Measurements from ENCODE around the gene KRT32. TPM values are rescaled to one million over a fixed set of nuclear protein-coding genes. Genes with fewer than 3 reads are reported as not detected.

KRT32 gene
- total RNA-seq, 4 donors from 2014 or later, result not detected

GRCh38 chr17:41510251-41511065, 43.3 kb upstream of the KRT32 start:
- DNase-seq (ENCODE audit: low spot score) (no peak), ATAC-seq (ENCODE audit: low FRiP score) (no peak)
- TF ChIP-seq CTCF (IDR thresholded peaks at IDR 0.05), result no peak

GRCh38 chr17:41507315-41507880, 40.2 kb upstream of the KRT32 start:
- DNase-seq (ENCODE audit: low spot score), result no peak
- ATAC-seq (ENCODE audit: low FRiP score), result no peak
- TF ChIP-seq CTCF (IDR thresholded peaks at IDR 0.05), result no peak

GRCh38 chr17:41505809-41506767, 38.9 kb upstream of the KRT32 start:
- ATAC-seq (ENCODE audit: low FRiP score), result no peak
- no peak for DNase-seq (ENCODE audit: low spot score)
- no peak for TF ChIP-seq CTCF (IDR thresholded peaks at IDR 0.05)

- DNase-seq (ENCODE audit: low spot score), result no peak
- no peak for TF ChIP-seq CTCF (IDR thresholded peaks at IDR 0.05)
- ATAC-seq (ENCODE audit: low FRiP score), result no peak
These were observed 38.0 kb upstream of the KRT32 start, which contains the start of gene KRT13 for GRCh38 chr17:41505007-41505808. Gene KRT13 (minus strand): TSS chr17:41505612. CDS start chr17:41505550, 62 bp downstream.

- DNase-seq (ENCODE audit: low spot score) (no peak), ATAC-seq (ENCODE audit: low FRiP score) (no peak)
- TF ChIP-seq CTCF (IDR thresholded peaks at IDR 0.05), result no peak
These were observed 37.2 kb upstream of the KRT32 start for GRCh38 chr17:41504246-41504977.

GRCh38 chr17:41503202-41503601, 36.0 kb upstream of the KRT32 start:
- ATAC-seq (ENCODE audit: low FRiP score) (no peak), DNase-seq (ENCODE audit: low spot score) (no peak)
- TF ChIP-seq CTCF (IDR thresholded peaks at IDR 0.05), result no peak

All from omental fat pad (tissue), 4 donors.